GM12878 (cell line): ENCODE results near the gene NLGN2. TPM values are rescaled to one million over a fixed set of nuclear protein-coding genes. Genes with fewer than 3 reads are reported as not detected.

Source experiments
- ATAC-seq: fragments of 200-7000 bp; cut with Tn5 transposase; 3 replicates; pipeline ENCODE4 v1.9.1; 2020; ENCODE audit warnings: mild to moderate bottlenecking, moderate library complexity
- BruUV-seq: library from RNA; stranded (reverse); fragments of 400-500 nt; replicated peaks from 2 replicates; lab custom pipeline; 2021; lab: Mats Ljungman, UMichigan
- CTCF ChIA-PET: fragments of 300-600 bp; sonication (Branson Sonifier 250); formaldehyde crosslinking; extraction: SDS; loops from one replicate; lab custom pipeline; 2021; ENCODE audit warnings: inconsistent platforms; lab: Yijun Ruan, JAX
- POLR2A ChIA-PET: fragments of 350-600 bp; formaldehyde crosslinking; extraction: SDS; loops from one replicate; lab custom pipeline; 2021; ENCODE audit warnings: inconsistent platforms; lab: Charles Lee
- RAD21 ChIA-PET: fragments of 300-600 bp; sonication (Branson Sonifier 250); formaldehyde crosslinking; loops from one replicate; lab custom pipeline; 2023; ENCODE audit warnings: antibody characterized with exemption; ENCODE audit not compliant: unreplicated experiment; lab: Charles Lee
- SMC1A ChIA-PET: fragments of 300-600 bp; sonication (Branson Sonifier 250); formaldehyde crosslinking; loops from one replicate; lab custom pipeline; 2023; ENCODE audit not compliant: unreplicated experiment, uncharacterized antibody; lab: Charles Lee
- DNase-seq: peaks from one replicate; pipeline ENCODE4 v3.0.0-alpha.2; 2011; ENCODE audit warnings: low read depth, low spot score
- FAIRE-seq: peaks from 3 replicates; lab custom pipeline; 2011; peaks lifted over from hg19 to GRCh38; lab: Jason Lieb, UNC
- H2AFZ ChIP-seq: 2 replicates; pipeline ENCODE4 v1.6.0; 2011; ENCODE audit warnings: low read depth, low read length, control low read depth; ENCODE audit not compliant: control insufficient read depth
- H3K27ac ChIP-seq: 2 replicates; pipeline ENCODE4 v1.5.1; 2011; ENCODE audit warnings: control low read depth; ENCODE audit not compliant: control insufficient read depth, insufficient read depth
- H3K27me3 ChIP-seq, 2 experiments: replicated peaks in 1 of 2; 2 replicates each; pipeline versions ENCODE4 v1.6.0 to v1.6.1; 2011; ENCODE audit warnings: low read length in 1 of 2; ENCODE audit not compliant: control insufficient read depth in 2 of 2, insufficient read depth in 2 of 2
- H3K36me3 ChIP-seq, 2 experiments: 2 replicates each; pipeline ENCODE4 v1.5.1; 2011; ENCODE audit warnings: low read length in 1 of 2; ENCODE audit not compliant: control insufficient read depth in 2 of 2, insufficient read depth in 2 of 2
- H3K4me1 ChIP-seq: 2 replicates; pipeline ENCODE4 v1.6.1; 2011; ENCODE audit warnings: mild to moderate bottlenecking, low read length, moderate library complexity, mixed read lengths; ENCODE audit not compliant: control insufficient read depth, insufficient read depth
- H3K4me2 ChIP-seq: 2 replicates; pipeline ENCODE4 v1.6.0; 2011; ENCODE audit warnings: control low read depth; ENCODE audit not compliant: control insufficient read depth, insufficient read depth
- H3K4me3 ChIP-seq: fragments of 200-600 bp; sonication (generic); 2 replicates; pipeline ENCODE4 v1.5.1; 2016
- H3K79me2 ChIP-seq: 2 replicates; pipeline ENCODE4 v1.6.0; 2011; ENCODE audit warnings: low read length; ENCODE audit not compliant: control insufficient read depth, insufficient read depth
- H3K9ac ChIP-seq: 2 replicates; pipeline ENCODE4 v1.8.0; 2011; ENCODE audit warnings: low read length, control low read depth, mixed read lengths; ENCODE audit not compliant: control insufficient read depth, insufficient read depth
- H3K9me3 ChIP-seq: replicated peaks from 3 replicates; pipeline ENCODE4 v1.5.1; 2011; ENCODE audit warnings: mild to moderate bottlenecking, low read length; ENCODE audit not compliant: control insufficient read depth, insufficient read depth
- H4K20me1 ChIP-seq: 2 replicates; pipeline ENCODE4 v1.6.0; 2011; ENCODE audit not compliant: control insufficient read depth, insufficient read depth
- CHD1 ChIP-seq: IDR thresholded peaks from 2 replicates; pipeline ENCODE4 v1.6.1; 2012; ENCODE audit warnings: low read depth, low read length, improper control_type of control experiment
- DPF2 ChIP-seq: fragments of 450-650 bp; IDR thresholded peaks from 2 replicates; pipeline ENCODE4 v1.6.1; 2017; ENCODE audit warnings: mild to moderate bottlenecking
- IKZF1 ChIP-seq: fragments of 450-650 bp; conservative IDR thresholded peaks from 2 replicates; pipeline ENCODE4 v1.6.1; 2017; ENCODE audit warnings: antibody characterized with exemption, mild to moderate bottlenecking
- KAT2A ChIP-seq: conservative IDR thresholded peaks from 2 replicates; pipeline ENCODE4 v1.6.1; 2011; ENCODE audit warnings: low read depth, low read length; ENCODE audit not compliant: control insufficient read depth
- MYC ChIP-seq: IDR thresholded peaks from 2 replicates; pipeline ENCODE4 v1.6.1; 2011; ENCODE audit warnings: mild to moderate bottlenecking, low read length, moderate library complexity, inconsistent platforms; ENCODE audit not compliant: insufficient read depth, insufficient replicate concordance, insufficient read length, severe bottlenecking
- WGBS: methylation state at CpG from one replicate; pipeline ENCODE4 v1.1.6; 2016; ENCODE audit warnings: low lambda C conversion rate; ENCODE audit not compliant: insufficient replicate concordance, insufficient coverage; ENCODE audit errors: missing lambda C conversion rate; 5-methylcytosine and 5-hydroxymethylcytosine counted together
- in situ Hi-C: fragments of 300-500 bp; cut with MboI; formaldehyde crosslinking; loops from 9 replicates; pipeline ENCODE4 v1.14.3; 2018; ENCODE audit warnings: mixed read lengths
- intact Hi-C: fragments of 100-400 bp; cut with micrococcal nuclease; formaldehyde crosslinking; loops from one replicate; pipeline ENCODE4 v1.14.2; 2022; ENCODE audit not compliant: unreplicated experiment
- polyA plus RNA-seq, 11 experiments: library from polyadenylated mRNA; depleted of rRNA in 4 of 11; unstranded in 6 of 11; stranded (reverse) in 5 of 11; fragments of >200 nt; fragmentation: Nextera tagmentation in 4 of 11; fragmentation: Illumina TruSeq in 1 of 11; extraction: Ambion mirVana in 4 of 11; extraction: Trizol in 1 of 11; gene quantifications; 1 replicate in 1 of 11; 2 replicates in 10 of 11; pipeline versions ENCODE4 v1.2.1 to v1.2.3, GENCODE V29; 2011 to 2016; ENCODE audit warnings: inconsistent platforms in 2 of 11, missing spikeins in 2 of 11, low read depth in 1 of 11
- total RNA-seq, 4 experiments: library from RNA; depleted of rRNA in 3 of 4; stranded (reverse); fragments of >200 nt in 3 of 4; fragmentation: Illumina TruSeq in 1 of 4; extraction: Trizol in 1 of 4; gene quantifications; 2 replicates each; pipeline versions ENCODE4 v1.2.1 to v1.2.3, GENCODE V29; 2013 to 2021
- TF ChIP-seq, protein P1 (sequence below): IDR thresholded peaks from 2 replicates; pipeline ENCODE4 v1.6.1; 2011; ENCODE audit warnings: borderline replicate concordance, low read depth, mild to moderate bottlenecking, moderate library complexity, low read length; ENCODE audit not compliant: insufficient read depth, poor library complexity, severe bottlenecking
- TF ChIP-seq, protein P2 (sequence below): fragments of 450-650 bp; IDR thresholded peaks from 2 replicates; pipeline ENCODE4 v1.6.1; 2017; ENCODE audit warnings: mild to moderate bottlenecking, low read depth, inconsistent platforms; ENCODE audit not compliant: poor library complexity, severe bottlenecking
- TF ChIP-seq, protein P3 (sequence below): IDR thresholded peaks from 2 replicates; pipeline ENCODE4 v1.6.1; 2012; ENCODE audit warnings: improper control_type of control experiment, low read depth, low read length; ENCODE audit not compliant: insufficient replicate concordance
- TF ChIP-seq, protein P4 (sequence below): fragments of 150-350 bp; IDR thresholded peaks from 2 replicates; pipeline ENCODE4 v1.6.1; 2016; ENCODE audit warnings: low read depth, low read length

NLGN2 gene
- total and polyA plus RNA-seq, 10 of the 15 experiments (the other 5 are each of a cell fraction or from before 2014, with no cell fraction given), result 0.02 to 0.87 (median 0.11) TPM; not detected in 2

DNA sequence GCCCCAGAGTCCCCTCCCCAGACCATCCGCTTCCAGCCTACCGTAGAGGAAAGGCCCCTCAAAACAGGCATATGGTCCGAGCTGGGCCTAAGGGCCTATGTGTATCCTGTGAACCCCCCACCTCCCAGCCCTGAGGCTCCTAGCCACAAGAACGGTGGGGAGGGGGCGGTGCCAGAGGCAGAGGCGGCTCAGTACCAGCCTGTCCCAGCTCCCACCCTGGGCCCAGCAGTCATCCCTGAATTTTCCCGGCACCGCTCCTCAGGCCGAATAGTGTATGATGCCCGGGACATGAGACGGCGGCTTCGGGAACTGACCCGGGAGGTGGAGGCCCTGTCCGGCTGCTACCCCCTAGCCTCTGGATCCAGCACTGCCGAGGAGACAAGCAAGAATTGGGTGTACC is 13.5 kb downstream of the NLGN2 start (continued):
- TF ChIP-seq, protein P1, sequence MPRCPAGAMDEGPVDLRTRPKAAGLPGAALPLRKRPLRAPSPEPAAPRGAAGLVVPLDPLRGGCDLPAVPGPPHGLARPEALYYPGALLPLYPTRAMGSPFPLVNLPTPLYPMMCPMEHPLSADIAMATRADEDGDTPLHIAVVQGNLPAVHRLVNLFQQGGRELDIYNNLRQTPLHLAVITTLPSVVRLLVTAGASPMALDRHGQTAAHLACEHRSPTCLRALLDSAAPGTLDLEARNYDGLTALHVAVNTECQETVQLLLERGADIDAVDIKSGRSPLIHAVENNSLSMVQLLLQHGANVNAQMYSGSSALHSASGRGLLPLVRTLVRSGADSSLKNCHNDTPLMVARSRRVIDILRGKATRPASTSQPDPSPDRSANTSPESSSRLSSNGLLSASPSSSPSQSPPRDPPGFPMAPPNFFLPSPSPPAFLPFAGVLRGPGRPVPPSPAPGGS, result no peak
- TF ChIP-seq DPF2 (no peak), IKZF1 (no peak)
- TF ChIP-seq, protein P2, sequence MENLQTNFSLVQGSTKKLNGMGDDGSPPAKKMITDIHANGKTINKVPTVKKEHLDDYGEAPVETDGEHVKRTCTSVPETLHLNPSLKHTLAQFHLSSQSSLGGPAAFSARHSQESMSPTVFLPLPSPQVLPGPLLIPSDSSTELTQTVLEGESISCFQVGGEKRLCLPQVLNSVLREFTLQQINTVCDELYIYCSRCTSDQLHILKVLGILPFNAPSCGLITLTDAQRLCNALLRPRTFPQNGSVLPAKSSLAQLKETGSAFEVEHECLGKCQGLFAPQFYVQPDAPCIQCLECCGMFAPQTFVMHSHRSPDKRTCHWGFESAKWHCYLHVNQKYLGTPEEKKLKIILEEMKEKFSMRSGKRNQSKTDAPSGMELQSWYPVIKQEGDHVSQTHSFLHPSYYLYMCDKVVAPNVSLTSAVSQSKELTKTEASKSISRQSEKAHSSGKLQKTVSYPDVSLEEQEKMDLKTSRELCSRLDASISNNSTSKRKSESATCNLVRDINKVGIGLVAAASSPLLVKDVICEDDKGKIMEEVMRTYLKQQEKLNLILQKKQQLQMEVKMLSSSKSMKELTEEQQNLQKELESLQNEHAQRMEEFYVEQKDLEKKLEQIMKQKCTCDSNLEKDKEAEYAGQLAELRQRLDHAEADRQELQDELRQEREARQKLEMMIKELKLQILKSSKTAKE, result no peak

DNA sequence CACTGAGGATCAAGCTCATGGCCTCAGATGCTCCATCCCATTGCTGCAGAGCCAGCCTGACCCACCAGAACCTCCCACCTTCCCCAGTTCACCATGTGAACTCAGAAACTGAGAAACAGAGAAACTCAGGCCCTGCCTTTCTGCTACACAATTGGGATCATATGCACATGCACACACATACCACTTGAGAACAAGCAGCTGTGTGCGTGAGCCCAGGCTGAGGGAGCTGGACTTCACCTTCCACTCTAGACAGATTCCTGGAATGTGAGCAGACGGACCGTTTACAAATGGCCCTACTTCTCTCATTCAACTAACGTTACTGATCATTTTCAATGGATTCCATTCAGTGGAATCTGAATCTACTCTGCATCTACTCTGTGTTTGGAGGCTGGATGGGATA is 16.0 kb downstream of the NLGN2 start:
- H3K27me3 ChIP-seq, result no peaks in the 10 kb centered on the region; a peak in 1 of 4 replicates
- no peaks in the 10 kb centered on the region for H3K4me1 ChIP-seq
- WGBS, result 69% methylated on average over 4 of the region's 4 CpGs
- ChIA-PET RAD21 (no interaction called here), POLR2A (interaction anchor here (0.8 kb wide), 1 partner anchor 11 kb away, joined by 3 read pairs; the partner anchor contains the start of gene TMEM102), CTCF (interaction anchor here (1.3 kb wide), 1 partner anchor 91 kb away, joined by 4 read pairs; no protein-coding TSS in a partner anchor), SMC1A (interaction anchor here (1.2 kb wide), 1 partner anchor 67 kb away, joined by 3 read pairs; no protein-coding TSS in a partner anchor)
- H3K36me3 ChIP-seq, result no peaks in the 10 kb centered on the region
- DNase-seq (no peak), FAIRE-seq (no peak), ATAC-seq (no peak)
- H3K9me3 ChIP-seq, result no peaks in the 10 kb centered on the region
- H3K4me2 ChIP-seq, result no peak overlapping the region
- no peak overlapping the region for H2AFZ ChIP-seq
- no peaks in the 10 kb centered on the region for H4K20me1 ChIP-seq
- in situ Hi-C loops (no loop called here), intact Hi-C loops (no loop called here)
- no TSS peak for BruUV-seq
- H3K79me2 ChIP-seq, result no peaks in the 10 kb centered on the region
- no peak overlapping the region for H3K4me3 ChIP-seq
- no peak overlapping the region for H3K27ac ChIP-seq
- no peak overlapping the region for H3K9ac ChIP-seq
- TF ChIP-seq CHD1 (no peak), KAT2A (no peak), MYC (no peak)
- TF ChIP-seq, protein P3, sequence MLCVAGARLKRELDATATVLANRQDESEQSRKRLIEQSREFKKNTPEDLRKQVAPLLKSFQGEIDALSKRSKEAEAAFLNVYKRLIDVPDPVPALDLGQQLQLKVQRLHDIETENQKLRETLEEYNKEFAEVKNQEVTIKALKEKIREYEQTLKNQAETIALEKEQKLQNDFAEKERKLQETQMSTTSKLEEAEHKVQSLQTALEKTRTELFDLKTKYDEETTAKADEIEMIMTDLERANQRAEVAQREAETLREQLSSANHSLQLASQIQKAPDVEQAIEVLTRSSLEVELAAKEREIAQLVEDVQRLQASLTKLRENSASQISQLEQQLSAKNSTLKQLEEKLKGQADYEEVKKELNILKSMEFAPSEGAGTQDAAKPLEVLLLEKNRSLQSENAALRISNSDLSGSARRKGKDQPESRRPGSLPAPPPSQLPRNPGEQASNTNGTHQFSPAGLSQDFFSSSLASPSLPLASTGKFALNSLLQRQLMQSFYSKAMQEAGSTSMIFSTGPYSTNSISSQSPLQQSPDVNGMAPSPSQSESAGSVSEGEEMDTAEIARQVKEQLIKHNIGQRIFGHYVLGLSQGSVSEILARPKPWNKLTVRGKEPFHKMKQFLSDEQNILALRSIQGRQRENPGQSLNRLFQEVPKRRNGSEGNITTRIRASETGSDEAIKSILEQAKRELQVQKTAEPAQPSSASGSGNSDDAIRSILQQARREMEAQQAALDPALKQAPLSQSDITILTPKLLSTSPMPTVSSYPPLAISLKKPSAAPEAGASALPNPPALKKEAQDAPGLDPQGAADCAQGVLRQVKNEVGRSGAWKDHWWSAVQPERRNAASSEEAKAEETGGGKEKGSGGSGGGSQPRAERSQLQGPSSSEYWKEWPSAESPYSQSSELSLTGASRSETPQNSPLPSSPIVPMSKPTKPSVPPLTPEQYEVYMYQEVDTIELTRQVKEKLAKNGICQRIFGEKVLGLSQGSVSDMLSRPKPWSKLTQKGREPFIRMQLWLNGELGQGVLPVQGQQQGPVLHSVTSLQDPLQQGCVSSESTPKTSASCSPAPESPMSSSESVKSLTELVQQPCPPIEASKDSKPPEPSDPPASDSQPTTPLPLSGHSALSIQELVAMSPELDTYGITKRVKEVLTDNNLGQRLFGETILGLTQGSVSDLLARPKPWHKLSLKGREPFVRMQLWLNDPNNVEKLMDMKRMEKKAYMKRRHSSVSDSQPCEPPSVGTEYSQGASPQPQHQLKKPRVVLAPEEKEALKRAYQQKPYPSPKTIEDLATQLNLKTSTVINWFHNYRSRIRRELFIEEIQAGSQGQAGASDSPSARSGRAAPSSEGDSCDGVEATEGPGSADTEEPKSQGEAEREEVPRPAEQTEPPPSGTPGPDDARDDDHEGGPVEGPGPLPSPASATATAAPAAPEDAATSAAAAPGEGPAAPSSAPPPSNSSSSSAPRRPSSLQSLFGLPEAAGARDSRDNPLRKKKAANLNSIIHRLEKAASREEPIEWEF, result no peak
- TF ChIP-seq, protein P4, sequence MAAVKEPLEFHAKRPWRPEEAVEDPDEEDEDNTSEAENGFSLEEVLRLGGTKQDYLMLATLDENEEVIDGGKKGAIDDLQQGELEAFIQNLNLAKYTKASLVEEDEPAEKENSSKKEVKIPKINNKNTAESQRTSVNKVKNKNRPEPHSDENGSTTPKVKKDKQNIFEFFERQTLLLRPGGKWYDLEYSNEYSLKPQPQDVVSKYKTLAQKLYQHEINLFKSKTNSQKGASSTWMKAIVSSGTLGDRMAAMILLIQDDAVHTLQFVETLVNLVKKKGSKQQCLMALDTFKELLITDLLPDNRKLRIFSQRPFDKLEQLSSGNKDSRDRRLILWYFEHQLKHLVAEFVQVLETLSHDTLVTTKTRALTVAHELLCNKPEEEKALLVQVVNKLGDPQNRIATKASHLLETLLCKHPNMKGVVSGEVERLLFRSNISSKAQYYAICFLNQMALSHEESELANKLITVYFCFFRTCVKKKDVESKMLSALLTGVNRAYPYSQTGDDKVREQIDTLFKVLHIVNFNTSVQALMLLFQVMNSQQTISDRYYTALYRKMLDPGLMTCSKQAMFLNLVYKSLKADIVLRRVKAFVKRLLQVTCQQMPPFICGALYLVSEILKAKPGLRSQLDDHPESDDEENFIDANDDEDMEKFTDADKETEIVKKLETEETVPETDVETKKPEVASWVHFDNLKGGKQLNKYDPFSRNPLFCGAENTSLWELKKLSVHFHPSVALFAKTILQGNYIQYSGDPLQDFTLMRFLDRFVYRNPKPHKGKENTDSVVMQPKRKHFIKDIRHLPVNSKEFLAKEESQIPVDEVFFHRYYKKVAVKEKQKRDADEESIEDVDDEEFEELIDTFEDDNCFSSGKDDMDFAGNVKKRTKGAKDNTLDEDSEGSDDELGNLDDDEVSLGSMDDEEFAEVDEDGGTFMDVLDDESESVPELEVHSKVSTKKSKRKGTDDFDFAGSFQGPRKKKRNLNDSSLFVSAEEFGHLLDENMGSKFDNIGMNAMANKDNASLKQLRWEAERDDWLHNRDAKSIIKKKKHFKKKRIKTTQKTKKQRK, result no peak
